ENCODE data around the gene CAMKMT.

CAMKMT gene

DNA sequence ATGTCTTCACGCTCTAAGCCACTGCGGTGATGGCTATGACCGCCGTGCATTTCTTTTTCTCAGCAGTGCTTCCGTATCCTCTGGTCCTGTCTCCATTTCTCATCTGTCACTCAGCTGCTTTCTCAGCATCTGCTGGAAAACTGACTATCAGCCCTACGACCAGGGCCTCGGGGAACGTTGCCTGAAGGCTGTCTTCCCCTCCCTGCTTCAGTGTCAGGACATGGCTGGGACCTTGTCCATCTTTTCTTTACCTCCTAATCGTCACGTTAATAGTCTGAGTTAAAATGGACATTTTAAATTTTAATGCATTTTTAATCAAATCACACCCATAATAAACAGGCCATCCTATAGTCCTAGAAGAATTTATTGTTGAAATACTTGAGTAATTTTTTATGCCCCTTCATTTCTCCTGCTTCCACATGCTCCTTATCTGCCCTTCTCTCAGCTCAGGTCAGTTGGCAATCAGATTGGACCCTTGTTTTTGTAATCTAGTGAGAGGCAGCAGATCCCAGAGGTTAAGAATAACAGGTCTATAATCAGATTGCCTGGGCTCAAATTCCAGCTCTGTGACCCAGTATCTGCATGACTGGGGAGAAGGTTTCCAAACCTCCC is 329.5 kb downstream of the CAMKMT start:
- DNase-seq (ENCODE audit: low spot score), result no peak

GRCh38 chr2:44692821-44693220 is 331.1 kb downstream of the CAMKMT start:
- DNase-seq (ENCODE audit: low spot score), result no peak

DNA sequence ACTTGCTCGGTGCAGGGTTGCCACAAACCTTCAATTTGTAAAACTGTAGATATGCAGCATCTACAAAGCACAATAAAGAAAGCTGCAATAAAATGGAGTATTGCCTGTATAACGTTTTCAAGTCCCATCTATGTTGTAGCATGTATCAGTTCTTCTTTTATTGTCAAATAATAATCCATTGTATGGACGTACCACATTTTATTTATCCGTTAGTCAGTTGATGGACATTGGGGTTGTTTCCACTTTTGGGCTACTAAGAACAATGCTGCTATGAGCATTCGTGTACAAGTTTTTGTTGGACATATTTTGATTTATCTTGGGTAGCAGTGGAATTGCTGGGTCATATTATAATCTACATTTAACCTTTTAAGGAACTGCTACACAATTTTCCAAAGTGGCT is 339.1 kb downstream of the CAMKMT start:
- DNase-seq (ENCODE audit: low spot score), result no peak

- DNase-seq (ENCODE audit: low spot score), result no peak
These were observed 343.6 kb downstream of the CAMKMT start for GRCh38 chr2:44705356-44705755.

- no peak for DNase-seq (ENCODE audit: low spot score)
These were observed 344.2 kb downstream of the CAMKMT start for GRCh38 chr2:44705876-44706480.

- no peak for DNase-seq (ENCODE audit: low spot score)
These were observed 345.2 kb downstream of the CAMKMT start for GRCh38 chr2:44706681-44707553.

DNA sequence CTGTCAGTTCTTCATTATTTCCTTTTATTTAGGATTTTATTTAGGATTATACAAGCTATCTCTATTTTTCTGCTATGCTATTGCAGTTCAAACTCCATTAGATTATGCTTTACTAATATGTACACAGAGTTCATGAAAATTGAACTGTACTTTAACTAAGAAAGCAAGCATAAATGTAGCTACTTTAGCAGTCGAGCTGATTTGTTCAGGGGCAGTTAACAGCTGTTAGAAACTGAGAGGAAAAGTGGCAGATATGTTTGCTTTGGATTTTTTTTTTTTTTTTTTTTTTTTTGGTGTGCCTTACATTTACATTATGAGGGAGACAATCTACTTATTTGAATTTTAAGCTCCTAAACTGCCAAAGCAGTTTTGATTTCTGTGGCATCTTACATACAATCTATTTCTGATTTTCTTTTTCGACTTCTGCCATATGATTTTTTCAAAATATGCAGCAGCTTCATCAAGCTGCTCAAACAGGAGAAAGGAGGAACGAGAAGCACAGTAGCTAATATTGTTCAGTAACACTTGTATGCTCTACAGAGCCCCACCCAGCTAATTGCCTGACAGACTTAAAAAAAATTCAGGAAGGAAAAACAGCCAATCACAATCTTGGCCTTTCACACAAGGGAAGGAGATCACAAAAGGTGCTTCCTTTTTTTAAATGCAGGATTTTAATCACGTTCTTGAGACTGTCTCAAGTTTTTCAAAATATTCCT is 346.4 kb downstream of the CAMKMT start:
- peak; percentile 82 for DNase-seq (ENCODE audit: low spot score)

GRCh38 chr2:44708661-44709000 is 346.9 kb downstream of the CAMKMT start:
- no peak for DNase-seq (ENCODE audit: low spot score)

DNA sequence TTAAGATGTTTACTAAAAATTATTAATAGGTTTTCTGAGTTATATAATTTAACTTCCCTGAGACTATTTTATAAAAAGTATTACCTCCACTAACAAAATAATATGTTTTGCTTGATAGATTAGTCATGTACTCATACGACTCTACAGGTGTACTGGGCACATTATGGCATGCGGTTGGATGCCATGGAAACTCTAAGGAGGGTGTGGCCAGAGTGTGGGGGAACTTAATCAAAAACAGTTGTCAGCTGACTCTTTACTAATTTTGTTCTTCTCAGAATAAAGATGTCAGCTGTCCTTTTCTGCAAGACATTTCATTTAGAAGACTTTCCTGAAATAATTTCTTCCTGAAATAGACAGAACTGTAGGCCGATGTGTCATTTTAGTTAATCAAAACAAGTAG is 351.4 kb downstream of the CAMKMT start:
- DNase-seq (ENCODE audit: low spot score), result peak; percentile 89

DNA sequence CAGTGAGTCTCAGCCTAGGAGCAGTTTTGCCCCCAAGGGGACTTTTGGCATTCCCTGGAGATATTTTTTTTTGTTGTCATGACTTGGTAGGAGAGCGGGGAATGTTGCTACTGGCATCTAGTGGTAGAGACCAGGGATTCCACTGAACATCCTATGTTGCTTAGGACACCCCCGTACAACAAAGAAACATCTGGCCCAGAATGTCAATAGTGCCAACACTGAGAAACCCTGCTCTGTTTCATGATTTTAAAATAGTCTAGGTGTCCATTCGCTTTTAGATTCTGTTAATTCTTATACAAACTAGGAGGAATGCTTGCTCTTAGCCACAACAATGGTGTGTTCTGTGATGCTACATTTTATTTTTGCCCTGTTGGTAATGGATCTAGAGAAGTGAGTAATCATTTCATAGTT is 353.9 kb downstream of the CAMKMT start:
- DNase-seq (ENCODE audit: low spot score), result no peak

DNA sequence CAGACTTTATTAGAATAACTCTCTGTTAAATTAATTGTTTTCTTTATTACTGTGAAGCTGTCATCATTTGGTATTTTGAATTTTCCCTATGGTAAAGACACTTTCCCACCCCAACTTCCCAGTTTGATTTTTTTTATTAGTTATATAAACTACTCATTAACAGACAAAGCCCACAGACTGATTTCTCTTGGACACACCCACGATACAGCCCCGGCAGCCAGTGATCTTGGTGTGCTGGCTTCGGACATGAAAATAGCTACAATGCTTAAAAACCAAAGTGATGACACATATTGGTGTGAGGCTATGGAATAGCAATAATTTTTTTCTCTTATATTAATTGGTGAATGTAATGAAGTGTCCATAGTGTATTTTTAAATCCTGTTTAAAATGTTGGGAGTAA is 354.4 kb downstream of the CAMKMT start:
- no peak for DNase-seq (ENCODE audit: low spot score)

GRCh38 chr2:44718431-44718830 is 356.7 kb downstream of the CAMKMT start:
- no peak for DNase-seq (ENCODE audit: low spot score)

DNA sequence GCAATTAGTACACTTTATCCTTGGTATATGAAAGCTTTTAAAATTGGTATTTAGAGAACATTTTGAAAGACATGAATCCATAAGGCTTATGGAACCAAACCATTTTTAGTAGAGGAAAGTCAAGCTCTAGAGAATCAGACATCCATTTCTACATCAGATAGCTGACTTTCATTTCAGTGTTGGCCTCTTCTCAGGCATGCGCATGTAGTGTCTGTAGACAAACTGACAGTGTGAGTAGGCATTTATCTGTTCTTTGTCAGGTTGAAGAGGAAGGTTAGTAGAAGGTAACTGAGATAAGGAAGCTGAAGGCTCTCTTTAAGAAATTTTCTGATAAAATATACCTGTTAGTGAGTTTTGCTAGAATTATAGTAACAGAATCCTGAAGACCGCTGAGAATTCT is 357.8 kb downstream of the CAMKMT start:
- no peak for DNase-seq (ENCODE audit: low spot score)

DNA sequence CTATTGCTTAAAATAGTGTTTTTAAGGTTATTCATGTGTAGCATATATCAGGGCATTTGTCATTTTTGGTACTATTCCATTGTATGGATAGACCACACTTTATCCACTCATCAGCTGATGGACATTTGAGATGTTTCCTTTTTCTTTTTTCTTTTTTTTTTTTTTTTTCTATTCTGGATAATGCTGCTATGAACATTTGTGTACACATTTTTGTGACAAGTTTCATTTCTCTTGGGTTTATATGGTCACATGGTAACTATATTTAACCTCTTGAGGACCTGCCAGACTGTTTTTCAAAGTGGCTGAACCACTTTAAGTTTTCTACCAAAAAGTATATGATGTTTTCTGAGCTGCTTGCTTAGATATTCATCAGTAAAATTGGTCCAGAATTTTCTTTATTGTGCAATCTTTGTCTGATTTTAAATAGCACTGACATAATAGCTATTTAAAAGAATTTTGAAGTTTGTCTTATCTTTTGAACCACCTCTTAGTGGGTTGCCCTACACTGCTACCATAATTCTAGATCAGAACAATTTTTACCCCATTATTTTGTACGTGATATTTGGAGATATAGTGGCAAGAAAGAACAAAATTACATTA is 360.4 kb downstream of the CAMKMT start:
- peak; percentile 45 for DNase-seq (ENCODE audit: low spot score)

GRCh38 chr2:44723921-44724320 is 362.2 kb downstream of the CAMKMT start:
- DNase-seq (ENCODE audit: low spot score), result no peak

DNA sequence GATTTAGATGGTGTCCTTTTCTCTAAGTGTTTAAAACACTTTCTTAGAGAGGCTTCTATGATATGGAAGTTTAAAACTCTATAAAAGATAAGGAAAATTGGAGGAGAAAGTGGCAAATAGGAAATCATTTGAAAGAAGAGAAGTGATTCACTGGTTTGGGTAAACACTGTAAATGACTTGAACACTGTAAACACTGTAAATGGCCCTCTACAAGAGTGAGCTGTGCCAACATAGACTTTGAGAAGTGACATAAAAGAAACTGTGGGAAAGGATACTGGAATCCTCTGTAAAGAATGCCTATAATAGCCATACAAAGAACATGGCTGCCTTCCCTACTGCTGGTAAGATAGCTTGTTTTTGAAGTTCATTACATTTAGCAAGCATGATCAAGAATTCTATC is 368.8 kb downstream of the CAMKMT start:
- no peak for DNase-seq (ENCODE audit: low spot score)

DNA sequence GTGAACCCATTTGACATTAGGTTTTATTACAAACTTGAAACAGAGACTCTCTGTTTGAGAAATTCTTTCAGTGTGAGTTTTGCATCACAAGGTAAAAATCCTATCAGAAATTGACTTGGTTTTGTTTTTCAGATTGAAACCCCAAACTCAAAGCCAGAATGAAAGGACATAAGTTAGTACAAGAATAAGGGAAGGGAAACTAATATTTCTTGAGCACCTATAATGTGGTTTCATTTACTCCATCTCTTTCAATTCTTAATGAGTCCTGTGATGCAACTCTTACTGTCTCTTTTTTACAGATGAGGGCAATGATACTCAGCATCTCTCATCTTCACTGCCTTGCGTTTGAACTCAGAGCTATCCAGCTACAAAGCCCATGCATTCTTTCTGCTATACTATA is 369.8 kb downstream of the CAMKMT start:
- DNase-seq (ENCODE audit: low spot score), result no peak

DNA sequence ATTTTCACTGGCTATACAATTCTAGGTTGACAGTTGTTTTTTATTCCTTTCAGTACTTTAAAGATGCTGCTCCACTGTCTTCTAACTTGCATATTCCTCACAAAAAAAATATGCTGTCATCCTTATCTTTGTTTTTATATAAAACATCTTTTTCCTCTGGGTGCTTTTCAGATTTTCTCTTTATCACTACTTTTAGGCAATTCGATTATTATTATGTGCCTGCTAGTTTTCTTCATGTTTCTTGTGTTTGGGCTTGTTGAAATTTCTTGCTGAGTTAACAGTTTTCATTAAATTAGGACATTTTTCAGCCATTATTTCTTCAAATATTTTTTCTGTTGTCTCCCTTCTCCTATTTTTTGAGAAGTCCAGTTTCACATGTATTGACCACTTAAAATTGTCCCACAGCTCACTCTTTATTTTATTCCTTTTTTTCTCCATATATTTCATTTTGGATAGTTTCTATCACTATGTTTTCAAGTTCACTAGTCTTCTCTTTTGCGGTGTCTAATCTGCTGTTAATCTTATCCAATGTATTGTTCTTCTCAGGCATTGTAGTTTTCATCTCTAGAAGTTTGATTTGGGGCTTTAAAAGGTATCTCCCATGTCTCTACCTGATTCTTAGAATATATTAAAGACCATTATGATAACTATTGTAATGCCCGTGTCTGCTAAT is 374.7 kb downstream of the CAMKMT start:
- DNase-seq (ENCODE audit: low spot score), result no peak

DNA sequence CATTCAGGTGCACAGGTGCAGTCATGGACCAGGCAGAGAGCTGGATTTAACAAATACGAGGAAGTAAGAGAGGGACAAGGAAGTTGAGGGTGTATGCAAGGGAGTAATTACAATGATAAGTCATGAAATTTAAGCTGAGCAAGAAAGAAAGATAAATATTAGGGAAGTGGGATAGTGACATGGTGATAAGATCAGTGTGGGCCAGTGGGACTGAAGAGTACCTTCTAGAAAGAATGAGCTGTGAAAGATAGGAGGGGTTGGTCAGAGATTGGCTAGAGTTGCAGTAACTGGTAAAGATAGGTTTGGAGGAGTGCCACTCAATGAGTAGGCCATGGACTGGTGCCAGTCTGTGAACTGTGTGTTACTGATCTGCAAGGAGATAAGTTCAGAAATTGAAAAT is 378.9 kb downstream of the CAMKMT start:
- DNase-seq (ENCODE audit: low spot score), result no peak

GRCh38 chr2:44741507-44741906 is 379.8 kb downstream of the CAMKMT start:
- DNase-seq (ENCODE audit: low spot score), result no peak

GRCh38 chr2:44742057-44742456 is 380.3 kb downstream of the CAMKMT start:
- DNase-seq (ENCODE audit: low spot score), result no peak

DNA sequence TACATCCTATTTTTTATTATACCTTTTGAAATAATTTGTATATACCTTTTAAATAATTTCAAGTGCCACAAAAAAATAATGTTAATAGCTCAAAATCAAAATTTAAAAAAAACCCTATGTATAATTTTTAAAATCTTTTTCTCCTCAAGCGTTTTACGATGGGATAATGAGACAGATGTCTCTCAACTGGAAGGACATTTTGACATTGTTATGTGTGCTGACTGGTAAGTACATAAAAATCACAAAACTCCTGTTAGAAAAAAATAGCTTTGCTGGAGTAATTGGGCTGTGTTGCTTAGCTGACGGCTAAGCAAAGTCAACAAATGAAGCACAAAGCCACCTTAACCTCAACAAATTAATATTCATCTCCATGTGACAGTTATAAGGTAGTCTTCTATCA is 381.7 kb downstream of the CAMKMT start:
- DNase-seq (ENCODE audit: low spot score), result no peak

Measured in NAMALWA (cell line).